ENCODE measurements around the gene PLPP3. TPM values are rescaled to one million over a fixed set of nuclear protein-coding genes. Genes with fewer than 3 reads are reported as not detected.

The PLPP3 gene
- total and polyA plus RNA-seq, 12 donors = 11.7 to 156 (median 96.1) TPM

Small RNA genes within 50 kb of the gene (small RNA-seq; reads per million reads assigned to genes)
- 0 reads per million in 2 donors for gene AC099789.1

Other genes with a start within 250 kb of the PLPP3 start
- 1 to 10 TPM in 8 of 9 donors, under 1 TPM in 1; 0.93 to 7.6 (median 1.6) TPM for gene PRKAA2, start 65.8 kb upstream of the PLPP3 start, total RNA-seq
- under 1 TPM; 0.74 to 0.90 (median 0.88) TPM for gene PRKAA2, start 65.8 kb upstream of the PLPP3 start, polyA plus RNA-seq
- gene FYB2, start 239.8 kb upstream of the PLPP3 start, total RNA-seq = not detected
- gene FYB2, start 239.8 kb upstream of the PLPP3 start, polyA plus RNA-seq = not detected

Measured in adrenal gland (tissue), 12 donors.